ENCODE measurements around the gene TNK1. TPM values are rescaled to one million over a fixed set of nuclear protein-coding genes. Genes with fewer than 3 reads are reported as not detected.

Gene TNK1
- total and polyA plus RNA-seq, 2 of the 8 experiments (the other 6 are each of a cell fraction or from before 2014, with no cell fraction given) = 7.6 to 9.5 TPM

- Histone ChIP-seq H3K79me2 (ENCODE audit: control insufficient read depth in 1 of 2, insufficient read depth in 2 of 2, low read length in 2 of 2) (no peaks in the 10 kb centered on the region), H3K4me2 (ENCODE audit: insufficient read depth in 1 of 2, low read depth in 2 of 2, low read length in 2 of 2) (no peak overlapping the region; a peak in 1 of 4 replicates), H3K4me3 (ENCODE audit: extremely low read depth in 1 of 4, insufficient read depth in 2 of 4, low read depth in 3 of 4, low read length in 4 of 4) (no peak overlapping the region), H4K91ac (replicated peaks; ENCODE audit: insufficient read length, low read length) (no peak overlapping the region), H2AK5ac (ENCODE audit: low read depth, low read length) (0 out of 2 replicates have a peak overlapping the region, but pooled peaks have one; percentile 15), H3K14ac (ENCODE audit: insufficient read length) (no peak overlapping the region), H3K23me2 (ENCODE audit: low read depth, low read length) (peaks cover 15% of the 10 kb centered on the region; the same call in 1 of the 2 replicates), H3K4ac (replicated peaks; ENCODE audit: insufficient read length, low read depth, low read length) (peak overlapping the region; percentile 65), H2BK120ac (replicated peaks; ENCODE audit: low read depth, low read length) (no peak overlapping the region), H3K23ac (ENCODE audit: insufficient read length) (no peak overlapping the region), H2BK12ac (ENCODE audit: low read depth, low read length) (0 out of 2 replicates have a peak overlapping the region, but pooled peaks have one; percentile 60), H3K36me3 (ENCODE audit: control insufficient read depth in 2 of 4, insufficient read depth in 4 of 4, low read length in 3 of 4) (no peaks in the 10 kb centered on the region), H3K9ac (replicated peaks in 1 of 4; ENCODE audit: extremely low read depth in 1 of 4, low read depth in 3 of 4, low read length in 3 of 4) (no peak overlapping the region), H3K9me3 (ENCODE audit: insufficient read depth in 2 of 2, low read depth in 1 of 2, low read length in 1 of 2) (no peaks in the 10 kb centered on the region), H3K27ac (ENCODE audit: low read depth, low read length) (no peak overlapping the region), H3K56ac (replicated peaks; ENCODE audit: insufficient read length, low read depth, low read length) (no peak overlapping the region), H2BK20ac (ENCODE audit: low read length) (no peak overlapping the region), H3K18ac (ENCODE audit: extremely low read depth, low read length) (no peak overlapping the region), H3K27me3 (replicated peaks in 1 of 4; ENCODE audit: control insufficient read depth in 3 of 4, extremely low read depth in 1 of 4, insufficient read depth in 3 of 4, low read length in 3 of 4) (no peaks in the 10 kb centered on the region), H4K20me1 (replicated peaks in 1 of 2; ENCODE audit: control insufficient read depth in 1 of 2, insufficient read depth in 2 of 2, low read length in 2 of 2) (no peaks in the 10 kb centered on the region), H2AFZ (ENCODE audit: low read length) (no peak overlapping the region), H3K79me1 (ENCODE audit: low read depth, low read length) (no peaks in the 10 kb centered on the region), H4K8ac (ENCODE audit: extremely low read depth, insufficient read depth, low read length) (no peak overlapping the region), H2BK5ac (ENCODE audit: low read depth, low read length) (no peak overlapping the region), H2BK15ac (ENCODE audit: low read length) (0 out of 2 replicates have a peak overlapping the region, but pooled peaks have one; percentile 9), H4K5ac (ENCODE audit: insufficient read length, low read depth, low read length) (no peak overlapping the region), H3K4me1 (replicated peaks in 1 of 4; ENCODE audit: control insufficient read depth in 3 of 4, insufficient read depth in 4 of 4, low read length in 3 of 4) (peaks cover 0 to 19% (median 8%) of the 10 kb centered on the region in 4 experiments; a peak in 5 of 7 replicates)
- FAIRE-seq (no peak), DNase-seq (ENCODE audit: low read depth in 1 of 2, low spot score in 2 of 2) (no peak)
- TF ChIP-seq TAF7 (optimal IDR thresholded peaks at IDR 0.05; ENCODE audit: borderline replicate concordance, low read depth, low read length) (no peak), SP4 (IDR thresholded peaks at IDR 0.05; ENCODE audit: low read length) (no peak), SP2 (IDR thresholded peaks at IDR 0.05; ENCODE audit: low read length) (no peak)
- WGBS, 2 experiments (ENCODE audit: extremely low coverage in 1 of 2, insufficient coverage in 1 of 2, insufficient read length in 1 of 2, insufficient replicate concordance in 2 of 2, low coverage in 1 of 2, low lambda C conversion rate in 2 of 2, missing lambda C conversion rate in 1 of 2) = 88% methylated on average over 9 of the region's 9 CpGs; no CpG with 5 or more reads in 1 of the 2 experiments
- CTCF ChIA-PET (ENCODE audit: partially characterized antibody) = interaction anchor here (0.7 to 6.5 kb wide), 18 partner anchors 14 to 206 kb away, joined by 3 to 56 read pairs (median 10); partner anchors contain the start of genes ACAP1, CHRNB1, SENP3 and TMEM102
- POLR2A ChIA-PET (ENCODE audit: partially characterized antibody) = interaction anchor here (0.9 to 7.8 kb wide), 12 partner anchors 13 to 86 kb away, joined by 3 to 91 read pairs (median 4); partner anchors contain the start of genes FGF11, GPS2, NEURL4 and TMEM256
Observed at GRCh38 chr17:7354262-7354843, 26.5 kb upstream of the TNK1 start.
